ENCODE results near the gene ZNF331.

GRCh38 chr19:53571339-53571738 is 33.4 kb downstream of the ZNF331 start:
- TF ChIP-seq EZH2 (IDR thresholded peaks at IDR 0.05; ENCODE audit: low read length) = no peak
- TF ChIP-seq, protein P1, sequence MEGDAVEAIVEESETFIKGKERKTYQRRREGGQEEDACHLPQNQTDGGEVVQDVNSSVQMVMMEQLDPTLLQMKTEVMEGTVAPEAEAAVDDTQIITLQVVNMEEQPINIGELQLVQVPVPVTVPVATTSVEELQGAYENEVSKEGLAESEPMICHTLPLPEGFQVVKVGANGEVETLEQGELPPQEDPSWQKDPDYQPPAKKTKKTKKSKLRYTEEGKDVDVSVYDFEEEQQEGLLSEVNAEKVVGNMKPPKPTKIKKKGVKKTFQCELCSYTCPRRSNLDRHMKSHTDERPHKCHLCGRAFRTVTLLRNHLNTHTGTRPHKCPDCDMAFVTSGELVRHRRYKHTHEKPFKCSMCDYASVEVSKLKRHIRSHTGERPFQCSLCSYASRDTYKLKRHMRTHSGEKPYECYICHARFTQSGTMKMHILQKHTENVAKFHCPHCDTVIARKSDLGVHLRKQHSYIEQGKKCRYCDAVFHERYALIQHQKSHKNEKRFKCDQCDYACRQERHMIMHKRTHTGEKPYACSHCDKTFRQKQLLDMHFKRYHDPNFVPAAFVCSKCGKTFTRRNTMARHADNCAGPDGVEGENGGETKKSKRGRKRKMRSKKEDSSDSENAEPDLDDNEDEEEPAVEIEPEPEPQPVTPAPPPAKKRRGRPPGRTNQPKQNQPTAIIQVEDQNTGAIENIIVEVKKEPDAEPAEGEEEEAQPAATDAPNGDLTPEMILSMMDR (optimal IDR thresholded peaks at IDR 0.05 in 1 of 3, IDR thresholded peaks at IDR 0.05 in 1 of 3, conservative IDR thresholded peaks at IDR 0.05 in 1 of 3; ENCODE audit: extremely low read depth in 1 of 3, insufficient read depth in 2 of 3, low read length in 3 of 3) = no peak

All from keratinocyte (primary cell).